Measurements from ENCODE around the gene MYH16.
"Not testable (repeated sequence)": the region's sequence is repeated elsewhere in the genome, so short reads cannot be mapped to it uniquely, and the experiment has no call there.

The MYH16 gene

GRCh38 chr7:99267841-99268576 lies 4.6 kb upstream of the MYH16 start:
- DNase-seq (ENCODE audit: low read depth), result no peak

GRCh38 chr7:99268577-99268908 lies 4.1 kb upstream of the MYH16 start:
- no peak for DNase-seq (ENCODE audit: low read depth)
- H3K4me3 ChIP-seq (ENCODE audit: control insufficient read depth, low read depth, low read length), result no peak overlapping the region
- no peak for TF ChIP-seq CTCF (IDR thresholded peaks at IDR 0.05; ENCODE audit: control insufficient read depth, insufficient read depth, low read depth, low read length, missing control alignments)

More at GRCh38 chr7:99267841-99268576, 4.6 kb upstream of the MYH16 start:
- no peak for TF ChIP-seq CTCF (IDR thresholded peaks at IDR 0.05; ENCODE audit: control insufficient read depth, insufficient read depth, low read depth, low read length, missing control alignments)
- no peak overlapping the region for H3K4me3 ChIP-seq (ENCODE audit: control insufficient read depth, low read depth, low read length)

- TF ChIP-seq CTCF (IDR thresholded peaks at IDR 0.05; ENCODE audit: control insufficient read depth, insufficient read depth, low read depth, low read length, missing control alignments), result no peak
- no peak overlapping the region for H3K4me3 ChIP-seq (ENCODE audit: control insufficient read depth, low read depth, low read length)
- DNase-seq (ENCODE audit: low read depth), result no peak
Measured at GRCh38 chr7:99270702-99271101, 1.9 kb upstream of the MYH16 start.

GRCh38 chr7:99273561-99273960 lies 922 bp downstream of the MYH16 start:
- DNase-seq (ENCODE audit: low read depth); H3K4me3 ChIP-seq (ENCODE audit: control insufficient read depth, low read depth, low read length): not testable (repeated sequence)

GRCh38 chr7:99274908-99275307 lies 2.3 kb downstream of the MYH16 start:
- not testable (repeated sequence) for H3K4me3 ChIP-seq (ENCODE audit: control insufficient read depth, low read depth, low read length); DNase-seq (ENCODE audit: low read depth)

GRCh38 chr7:99275496-99275895 lies 2.9 kb downstream of the MYH16 start:
- no peak for DNase-seq (ENCODE audit: low read depth)
- no peak for TF ChIP-seq CTCF (IDR thresholded peaks at IDR 0.05; ENCODE audit: control insufficient read depth, insufficient read depth, low read depth, low read length, missing control alignments)
- no peak overlapping the region for H3K4me3 ChIP-seq (ENCODE audit: control insufficient read depth, low read depth, low read length)

GRCh38 chr7:99278180-99278579 lies 5.5 kb downstream of the MYH16 start:
- no peak overlapping the region for H3K4me3 ChIP-seq (ENCODE audit: control insufficient read depth, low read depth, low read length)
- peak; percentile 16 for TF ChIP-seq CTCF (IDR thresholded peaks at IDR 0.05; ENCODE audit: control insufficient read depth, insufficient read depth, low read depth, low read length, missing control alignments)
- no peak for DNase-seq (ENCODE audit: low read depth)

GRCh38 chr7:99284165-99284564 lies 11.5 kb downstream of the MYH16 start:
- DNase-seq (ENCODE audit: low read depth); H3K4me3 ChIP-seq (ENCODE audit: control insufficient read depth, low read depth, low read length): not testable (repeated sequence)

All from AG09309 (cell line).